CD4-positive, alpha-beta T cell treated with Interleukin-17A for 4 hours (primary cell): ENCODE results near the gene ZNF277.

ENCODE experiments used
- DNase-seq: peaks from one replicate; pipeline ENCODE4 v3.0.0-alpha.2; 2020; ENCODE audit warnings: mixed read lengths

Gene ZNF277

DNA sequence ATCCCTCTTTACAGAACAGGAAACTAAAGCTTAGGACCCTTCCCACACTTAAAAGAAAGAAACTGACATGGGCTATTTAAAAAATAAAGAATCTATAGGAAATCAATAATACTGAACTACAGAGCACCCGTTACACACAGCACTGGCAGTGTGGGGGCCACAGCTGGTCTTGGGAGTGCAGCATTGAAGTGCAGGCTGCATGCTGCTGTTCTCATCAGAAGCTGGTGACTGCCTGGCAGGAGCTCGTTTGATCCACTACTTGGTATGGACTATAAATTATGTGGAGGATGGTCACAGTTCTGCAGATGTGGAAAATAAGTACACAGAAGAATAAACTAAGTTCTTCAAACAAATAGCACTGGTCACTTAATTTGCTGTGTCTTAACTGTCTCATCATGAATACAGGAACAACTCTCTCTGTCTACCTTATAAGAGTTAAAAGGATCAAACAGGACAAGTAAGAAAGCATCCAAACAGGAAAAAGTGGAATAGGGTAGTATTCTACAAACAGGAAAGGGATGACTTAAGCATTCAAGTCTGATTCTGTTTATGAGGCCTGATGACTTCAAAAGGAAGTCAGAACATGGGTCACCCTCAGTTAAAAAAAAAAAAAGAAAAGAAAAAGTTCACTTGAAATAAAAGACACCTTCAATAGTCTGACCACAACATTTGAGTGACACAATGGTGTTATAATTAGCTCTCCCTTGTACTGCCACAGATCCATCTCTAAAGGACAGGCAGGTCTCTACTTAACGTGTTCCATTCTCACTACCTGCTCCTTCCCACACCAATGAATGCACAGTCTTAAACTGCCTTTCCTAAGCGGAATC lies 21.3 kb upstream of the ZNF277 start:
- no peak for DNase-seq

DNA sequence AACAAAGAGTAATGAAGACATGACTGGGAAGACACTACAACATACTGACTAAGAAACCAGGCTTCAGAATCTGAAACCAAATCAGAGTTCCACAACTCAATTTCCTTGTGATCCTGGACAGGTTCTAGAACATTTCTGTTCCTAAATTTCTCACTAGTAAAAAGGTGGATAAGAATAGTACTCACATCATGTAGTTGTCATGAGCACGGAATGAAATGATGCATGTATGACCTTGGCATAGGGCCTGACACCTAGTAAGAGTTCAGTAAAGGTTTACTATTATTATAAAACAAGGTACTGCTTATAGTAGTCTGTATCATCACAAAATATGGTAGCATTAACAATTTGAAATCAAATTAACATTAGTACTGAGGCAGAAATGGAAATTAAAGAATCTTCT lies 20.2 kb upstream of the ZNF277 start:
- DNase-seq = no peak

- DNase-seq = no peak
These were observed 18.2 kb upstream of the ZNF277 start for GRCh38 chr7:112188257-112188656.

DNA sequence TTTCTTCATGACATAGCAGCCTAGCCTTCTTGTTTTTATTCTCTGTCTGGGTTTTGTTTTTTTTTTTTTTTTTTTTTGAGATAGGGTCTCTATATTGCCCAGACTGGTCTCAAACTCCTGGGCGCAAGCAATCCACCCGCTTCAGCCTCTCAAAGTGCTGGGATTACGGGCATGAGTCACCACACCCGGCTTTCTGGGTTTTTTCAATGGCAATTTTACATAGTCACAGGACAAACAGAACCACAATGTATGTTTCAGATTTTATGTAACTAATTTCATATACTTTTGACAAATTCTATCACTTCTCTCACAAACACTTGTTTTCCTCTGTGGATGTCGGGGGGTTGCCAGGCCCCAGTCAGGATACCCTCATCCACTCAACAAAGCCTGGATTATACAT lies 16.8 kb upstream of the ZNF277 start:
- no peak for DNase-seq

GRCh38 chr7:112190120-112190519 lies 16.4 kb upstream of the ZNF277 start:
- DNase-seq = no peak

GRCh38 chr7:112192236-112193154 lies 14.0 kb upstream of the ZNF277 start:
- no peak for DNase-seq

- DNase-seq = no peak
These were observed 12.5 kb upstream of the ZNF277 start for GRCh38 chr7:112193915-112194502.

GRCh38 chr7:112195717-112196116 lies 10.8 kb upstream of the ZNF277 start:
- DNase-seq = no peak

DNA sequence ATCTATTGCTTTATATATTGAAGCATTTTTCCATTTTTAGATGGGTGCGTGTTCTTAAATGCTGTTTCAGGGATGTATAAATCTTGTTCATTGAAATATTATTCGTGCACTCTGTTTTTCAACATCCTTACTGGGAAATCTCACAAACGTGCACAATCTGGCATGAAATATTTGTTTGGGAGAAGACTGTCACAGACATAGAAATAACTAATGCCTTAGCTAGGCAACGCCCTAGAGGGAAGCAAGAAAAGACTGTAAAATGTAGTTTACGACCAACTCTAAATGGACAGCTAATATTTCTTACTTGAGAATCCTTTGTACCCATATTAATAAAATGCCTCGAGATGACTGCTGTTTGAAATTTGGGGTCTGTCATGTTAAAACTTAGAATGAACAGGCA lies 9.2 kb upstream of the ZNF277 start:
- DNase-seq = no peak

- no peak for DNase-seq
These were observed 7.3 kb upstream of the ZNF277 start for GRCh38 chr7:112199035-112199655.

GRCh38 chr7:112199672-112200071 lies 6.8 kb upstream of the ZNF277 start:
- no peak for DNase-seq

GRCh38 chr7:112201411-112201810 lies 5.1 kb upstream of the ZNF277 start:
- DNase-seq = no peak

DNA sequence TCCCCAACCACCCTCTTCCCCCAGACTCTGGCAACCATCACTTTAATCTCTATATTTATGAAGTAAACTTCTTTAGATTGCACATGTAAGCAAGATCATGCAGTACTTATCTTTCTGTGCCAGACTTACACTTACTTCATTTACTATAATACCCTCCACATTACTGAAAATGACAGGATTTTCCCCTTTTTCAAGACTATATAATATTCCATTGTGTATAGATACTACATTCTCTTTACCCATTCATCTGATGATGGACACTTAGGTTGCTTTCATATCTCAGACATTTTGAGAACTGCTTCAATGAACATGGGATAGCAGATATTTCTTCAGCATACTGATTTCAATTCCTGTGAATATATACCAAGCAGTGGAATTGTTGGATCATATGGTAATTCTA lies 4.7 kb upstream of the ZNF277 start:
- no peak for DNase-seq

- DNase-seq = peak; percentile 55
These were observed 3.7 kb upstream of the ZNF277 start for GRCh38 chr7:112202816-112203215.

- no peak for DNase-seq
These were observed 3.1 kb upstream of the ZNF277 start for GRCh38 chr7:112203365-112203739.

- peak; percentile 19 for DNase-seq
These were observed 1.8 kb upstream of the ZNF277 start for GRCh38 chr7:112204499-112205342.

GRCh38 chr7:112205343-112206237 lies 905 bp upstream of the ZNF277 start:
- peak; percentile 50 for DNase-seq

DNA sequence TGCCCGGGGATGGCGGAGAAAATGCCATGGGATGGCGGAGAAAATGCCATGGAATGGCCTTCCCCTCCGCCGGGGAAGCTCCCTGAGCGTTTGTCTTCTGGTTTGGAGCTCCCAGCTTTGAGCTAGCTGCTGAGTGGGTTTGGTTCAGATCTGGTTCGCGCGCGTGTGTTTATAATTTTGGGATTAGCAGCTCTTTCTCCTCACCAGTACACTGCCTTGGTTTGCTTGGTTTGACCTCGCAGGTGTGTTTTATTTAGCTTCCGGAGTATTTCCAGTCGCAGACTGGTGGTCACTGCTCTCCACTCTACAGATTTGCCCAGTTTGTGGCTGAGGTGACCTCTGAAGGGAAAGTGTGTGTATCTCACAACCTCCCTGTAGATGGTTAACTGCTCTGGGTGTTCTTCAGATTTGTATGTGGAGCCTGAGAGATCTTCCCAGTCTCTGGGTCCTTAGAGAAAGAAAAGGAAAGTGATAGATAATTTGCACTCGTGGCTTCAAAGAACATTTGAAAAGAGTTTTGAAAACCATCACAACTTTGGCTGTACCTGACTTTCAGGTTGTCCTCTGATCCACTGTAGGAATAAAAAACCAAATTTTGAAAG lies 597 bp downstream of the ZNF277 start:
- no peak for DNase-seq

DNA sequence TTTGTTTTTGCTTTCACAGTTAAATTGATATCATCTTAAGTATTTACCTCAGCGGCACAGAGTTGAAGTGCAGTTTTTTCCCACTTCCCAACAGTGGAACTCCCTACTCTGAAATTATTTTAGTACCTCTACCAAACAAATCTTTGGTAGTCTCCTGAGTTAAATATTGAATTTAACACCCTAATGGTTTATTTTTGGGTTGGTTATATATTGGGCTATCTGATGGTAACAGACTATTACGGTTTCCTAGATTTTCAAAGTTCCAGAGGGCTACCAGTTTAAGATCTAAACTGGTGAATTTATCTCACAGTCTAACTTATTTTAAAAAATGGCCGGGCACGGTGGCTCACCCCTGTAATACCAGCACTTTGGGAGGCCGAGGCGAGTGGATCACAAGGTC lies 1.3 kb downstream of the ZNF277 start:
- DNase-seq = no peak

DNA sequence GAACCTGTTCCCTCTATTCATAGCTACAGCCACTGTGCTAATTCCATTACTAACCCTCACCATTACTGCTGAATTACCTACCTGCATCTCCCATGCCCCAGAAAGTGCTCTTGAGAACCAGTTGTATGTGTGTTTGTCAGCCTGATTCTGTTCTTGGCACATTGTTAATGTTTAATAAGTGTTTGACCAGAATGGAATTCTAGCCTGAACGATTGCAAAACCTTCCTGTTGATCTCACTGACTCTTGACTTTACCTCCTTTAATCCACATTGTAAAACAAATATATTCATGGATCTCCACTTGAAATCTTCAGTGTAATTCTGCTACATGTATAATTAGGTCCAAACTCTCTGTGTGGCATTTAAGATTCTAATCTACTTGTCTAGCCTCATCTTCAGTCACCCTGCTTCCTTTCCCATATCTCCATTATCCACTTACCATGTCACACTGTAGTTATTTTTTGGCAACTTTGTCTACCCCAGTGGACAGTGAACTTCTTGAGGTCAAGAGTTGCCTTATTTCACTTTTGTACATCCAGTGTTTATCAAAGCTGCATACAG lies 4.9 kb downstream of the ZNF277 start:
- DNase-seq = no peak
